GM12801 (cell line): Measurements from ENCODE around the gene SCUBE1.

Source experiments
- CTCF ChIP-seq: IDR thresholded peaks from one replicate; pipeline ENCODE4 v1.5.1; 2011; ENCODE audit warnings: control low read depth; ENCODE audit not compliant: insufficient read length; ENCODE audit errors: extremely low read depth

SCUBE1 gene

DNA sequence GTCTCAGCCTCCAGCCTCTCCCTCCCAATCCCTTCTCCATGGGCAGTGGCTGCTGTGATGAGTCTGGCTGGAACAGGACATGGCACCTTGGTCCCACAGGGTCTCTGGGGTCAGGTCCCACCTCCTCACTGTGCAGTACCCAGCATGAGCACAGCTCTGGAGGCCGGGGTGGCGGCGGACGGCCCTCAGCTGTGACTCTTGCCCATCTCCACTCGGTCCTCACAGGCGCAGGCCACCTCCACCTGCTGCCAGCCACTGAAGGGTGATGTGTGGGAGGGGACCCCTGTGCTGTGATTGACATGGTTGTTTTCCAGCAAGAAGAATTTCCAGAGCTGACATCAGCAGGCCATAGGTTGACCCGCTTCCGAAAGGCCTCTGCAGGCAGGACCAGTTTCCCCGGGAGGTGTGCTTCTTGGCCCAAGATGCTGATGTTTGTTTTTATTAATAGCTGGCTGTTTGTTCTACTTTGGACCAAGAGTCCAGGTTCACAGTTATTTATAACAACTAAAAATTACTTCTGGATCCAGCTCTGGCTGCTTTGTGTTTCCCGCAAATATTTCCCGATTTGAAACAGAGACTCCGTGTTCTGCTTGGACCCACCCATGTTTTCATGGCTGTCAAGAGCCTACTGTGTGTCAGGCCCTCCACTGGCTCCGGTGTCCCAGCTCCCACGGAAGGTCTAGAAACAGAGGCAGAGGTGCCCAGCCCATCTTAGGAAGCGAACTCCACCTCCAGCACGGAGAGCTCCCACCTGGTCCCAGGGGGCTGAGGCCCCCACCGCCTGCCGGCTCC lies 45.7 kb downstream of the SCUBE1 start:
- TF ChIP-seq CTCF, result no peak

- TF ChIP-seq CTCF, result no peak
Measured at GRCh38 chr22:43296276-43296902, 46.8 kb downstream of the SCUBE1 start.

GRCh38 chr22:43295660-43296059 lies 47.5 kb downstream of the SCUBE1 start:
- TF ChIP-seq CTCF, result no peak

- TF ChIP-seq CTCF, result no peak
Measured at GRCh38 chr22:43295173-43295572, 48.0 kb downstream of the SCUBE1 start.

DNA sequence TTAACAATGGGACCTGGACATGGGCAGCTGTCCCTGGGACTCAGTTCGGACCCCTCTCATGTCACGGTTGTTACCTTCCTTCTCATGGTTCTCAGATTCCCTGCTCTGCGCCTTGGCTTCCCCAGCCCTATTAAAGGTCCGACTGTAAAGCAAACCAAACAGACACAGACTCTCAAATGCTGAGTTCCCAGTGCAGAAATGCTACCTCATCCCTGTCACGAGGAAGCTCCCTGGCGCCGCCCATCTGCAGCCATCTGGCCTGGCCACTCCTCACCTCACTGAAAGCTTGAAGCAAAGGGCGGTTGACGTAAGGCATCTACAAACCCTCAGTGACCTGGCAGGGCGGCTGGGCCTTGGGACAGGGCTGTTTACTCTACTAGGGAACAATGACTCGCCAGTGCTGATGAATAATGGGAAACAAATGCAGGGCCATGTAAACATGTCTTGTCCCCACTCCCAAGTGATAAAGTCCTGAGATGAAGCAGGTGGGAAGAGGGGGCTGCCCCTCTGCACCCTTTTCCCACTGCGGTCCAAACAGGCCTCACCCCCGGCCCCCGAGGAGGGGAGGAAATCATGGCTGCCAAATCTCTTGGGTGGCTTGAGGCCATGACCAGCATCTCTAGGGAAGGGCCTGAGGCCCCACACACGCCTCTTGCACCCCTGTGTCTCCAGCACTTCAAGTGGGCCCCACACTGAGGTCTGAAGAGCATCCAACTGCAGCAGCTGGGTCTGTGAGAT lies 49.3 kb downstream of the SCUBE1 start:
- TF ChIP-seq CTCF, result no peak

GRCh38 chr22:43293259-43293654 lies 49.9 kb downstream of the SCUBE1 start:
- TF ChIP-seq CTCF, result no peak

GRCh38 chr22:43292630-43293018 lies 50.5 kb downstream of the SCUBE1 start:
- no peak for TF ChIP-seq CTCF
